Thoracic aorta (tissue), 2 donors: ENCODE measurements around the gene ST13. TPM values are rescaled to one million over a fixed set of nuclear protein-coding genes. Genes with fewer than 3 reads are reported as not detected.

Experiments
- ATAC-seq: fragments of 150-250 bp; one replicate; pipeline ENCODE4 v1.8.0; 2017; ENCODE audit warnings: low read depth; ENCODE audit not compliant: insufficient number of reproducible peaks, low FRiP score
- DNase-seq: peaks from one replicate; pipeline ENCODE4 v3.0.0-alpha.2; 2020; ENCODE audit warnings: low spot score
- H3K27ac ChIP-seq, 2 donors: fragments of 200-600 bp; sonication (generic); 1 replicate in 1 of 2; 2 replicates in 1 of 2; pipeline ENCODE4 v1.5.1; 2016; ENCODE audit warnings: mild to moderate bottlenecking in 2 of 2, moderate library complexity in 2 of 2
- H3K27me3 ChIP-seq: fragments of 200-600 bp; sonication (generic); replicated peaks from 2 replicates; pipeline ENCODE4 v1.6.0; 2016; ENCODE audit warnings: mild to moderate bottlenecking; ENCODE audit not compliant: insufficient read depth
- H3K36me3 ChIP-seq: fragments of 200-600 bp; sonication (generic); one replicate; pipeline ENCODE4 v1.5.1; 2016
- H3K4me1 ChIP-seq, 2 donors: fragments of 200-600 bp; sonication (generic); 1 replicate in 1 of 2; 2 replicates in 1 of 2; pipeline versions ENCODE4 v1.5.1 to v1.6.0; 2016; ENCODE audit warnings: low read depth in 2 of 2, mild to moderate bottlenecking in 1 of 2; ENCODE audit not compliant: control insufficient read depth in 1 of 2
- H3K4me3 ChIP-seq: fragments of 200-600 bp; sonication (generic); 2 replicates; pipeline ENCODE4 v1.5.1; 2016; ENCODE audit warnings: mild to moderate bottlenecking
- H3K9me3 ChIP-seq: fragments of 200-600 bp; sonication (generic); 2 replicates; pipeline ENCODE4 v1.5.1; 2016
- total RNA-seq, 2 donors: library from RNA; depleted of rRNA; stranded (reverse); fragments of >200 nt; gene quantifications; one replicate each; pipeline versions ENCODE4 v1.1.0 to v1.2.3, GENCODE V29; 2016
- TF ChIP-seq, protein P1 (sequence below): fragments of 200-600 bp; sonication (generic); IDR thresholded peaks from one replicate; pipeline ENCODE4 v1.5.1; 2019; ENCODE audit warnings: antibody characterized with exemption

The ST13 gene
- total RNA-seq, 2 donors from 2014 or later = 105 to 107 TPM

DNA sequence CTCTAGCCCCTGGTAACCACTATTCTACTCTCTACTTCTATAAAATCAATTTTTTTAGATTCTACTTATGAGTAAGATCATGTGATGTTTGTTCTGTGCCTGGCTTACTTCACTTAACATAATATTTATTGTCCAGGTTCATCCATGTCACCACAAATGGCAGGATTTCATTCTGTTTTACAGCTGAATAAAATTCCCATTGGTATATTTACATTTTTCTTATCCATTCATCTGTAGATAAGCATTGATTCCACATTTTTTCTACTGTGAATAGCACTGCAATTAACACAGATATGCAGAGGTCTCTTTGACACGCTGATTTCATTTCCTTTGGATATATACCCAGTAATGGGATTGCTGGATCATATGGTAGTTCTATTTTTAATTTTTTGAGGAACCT is 53.1 kb downstream of the ST13 start:
- H3K4me1 ChIP-seq = no peaks in the 10 kb centered on the region
- no peaks in the 10 kb centered on the region for H3K36me3 ChIP-seq
- H3K27ac ChIP-seq = no peak overlapping the region
- DNase-seq = no peak
- TF ChIP-seq, protein P1, sequence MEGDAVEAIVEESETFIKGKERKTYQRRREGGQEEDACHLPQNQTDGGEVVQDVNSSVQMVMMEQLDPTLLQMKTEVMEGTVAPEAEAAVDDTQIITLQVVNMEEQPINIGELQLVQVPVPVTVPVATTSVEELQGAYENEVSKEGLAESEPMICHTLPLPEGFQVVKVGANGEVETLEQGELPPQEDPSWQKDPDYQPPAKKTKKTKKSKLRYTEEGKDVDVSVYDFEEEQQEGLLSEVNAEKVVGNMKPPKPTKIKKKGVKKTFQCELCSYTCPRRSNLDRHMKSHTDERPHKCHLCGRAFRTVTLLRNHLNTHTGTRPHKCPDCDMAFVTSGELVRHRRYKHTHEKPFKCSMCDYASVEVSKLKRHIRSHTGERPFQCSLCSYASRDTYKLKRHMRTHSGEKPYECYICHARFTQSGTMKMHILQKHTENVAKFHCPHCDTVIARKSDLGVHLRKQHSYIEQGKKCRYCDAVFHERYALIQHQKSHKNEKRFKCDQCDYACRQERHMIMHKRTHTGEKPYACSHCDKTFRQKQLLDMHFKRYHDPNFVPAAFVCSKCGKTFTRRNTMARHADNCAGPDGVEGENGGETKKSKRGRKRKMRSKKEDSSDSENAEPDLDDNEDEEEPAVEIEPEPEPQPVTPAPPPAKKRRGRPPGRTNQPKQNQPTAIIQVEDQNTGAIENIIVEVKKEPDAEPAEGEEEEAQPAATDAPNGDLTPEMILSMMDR = no peak
- no peaks in the 10 kb centered on the region for H3K9me3 ChIP-seq
- no peaks in the 10 kb centered on the region for H3K27me3 ChIP-seq
- no peak for ATAC-seq
- no peak overlapping the region for H3K4me3 ChIP-seq

DNA sequence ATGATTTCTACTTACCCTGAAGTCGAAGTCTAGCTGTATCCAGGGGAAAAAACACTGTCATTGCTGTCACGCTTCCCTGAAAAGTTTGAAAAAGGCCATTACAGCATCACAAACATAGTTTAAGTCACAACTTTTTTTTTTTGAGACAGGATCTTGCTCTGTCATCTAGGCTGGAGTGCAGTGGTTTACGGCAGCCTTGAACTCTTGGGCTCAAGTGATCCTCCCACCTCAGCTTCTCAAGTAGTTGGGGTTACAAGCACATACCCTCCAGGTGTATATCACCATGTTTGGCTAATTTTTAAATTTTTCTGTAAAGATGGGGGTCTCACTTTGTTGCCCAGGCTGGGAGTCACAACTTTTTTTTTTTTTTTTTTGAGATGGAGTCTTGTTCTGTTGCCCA is 57.4 kb downstream of the ST13 start:
- Histone ChIP-seq H3K27ac (no peak overlapping the region), H3K4me3 (no peak overlapping the region), H3K36me3 (no peaks in the 10 kb centered on the region), H3K27me3 (no peaks in the 10 kb centered on the region), H3K9me3 (no peaks in the 10 kb centered on the region), H3K4me1 (no peaks in the 10 kb centered on the region)
- TF ChIP-seq, protein P1 = no peak
- ATAC-seq (no peak), DNase-seq (no peak)

DNA sequence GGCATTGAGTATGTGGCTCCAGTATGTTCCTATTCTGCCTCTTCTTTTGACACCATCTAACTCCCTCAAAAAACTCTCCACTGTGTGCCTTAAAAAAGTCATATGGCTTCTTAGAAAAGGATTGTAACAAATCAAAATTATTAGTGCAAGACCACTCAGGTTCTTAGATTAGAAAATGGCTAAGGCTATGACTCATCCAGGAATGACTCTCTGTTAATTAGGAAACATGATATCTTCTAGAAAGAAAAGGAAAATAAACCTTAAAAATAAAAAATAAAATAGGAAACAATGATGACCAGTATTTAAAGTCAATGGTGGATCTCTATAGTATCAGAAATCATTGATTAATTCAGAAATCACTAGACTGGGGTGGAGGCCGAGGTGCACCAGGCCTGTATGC is 59.0 kb downstream of the ST13 start:
- TF ChIP-seq, protein P1 = no peak
- Histone ChIP-seq H3K4me1 (no peaks in the 10 kb centered on the region), H3K36me3 (no peaks in the 10 kb centered on the region), H3K4me3 (no peak overlapping the region), H3K9me3 (no peaks in the 10 kb centered on the region), H3K27ac (no peak overlapping the region), H3K27me3 (no peaks in the 10 kb centered on the region)
- no peak for ATAC-seq
- DNase-seq = no peak

DNA sequence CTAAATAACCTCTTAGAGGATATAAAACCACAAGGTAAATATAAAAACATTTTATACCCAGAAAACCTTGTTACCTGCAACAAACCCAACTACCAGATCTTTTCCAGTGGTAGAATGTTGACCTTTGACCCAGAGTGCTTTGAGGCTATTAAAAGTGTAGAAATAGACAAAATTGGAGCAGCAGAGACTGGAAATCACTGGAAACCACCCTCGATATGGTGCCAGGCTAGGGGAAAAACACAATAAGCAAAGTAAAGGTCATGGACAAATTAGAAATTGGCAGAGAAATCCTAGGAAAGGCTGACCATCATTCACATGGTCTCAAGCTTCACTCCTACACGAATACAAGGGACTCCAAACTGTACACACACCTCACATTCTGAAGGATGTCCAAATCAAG is 64.0 kb downstream of the ST13 start:
- Histone ChIP-seq H3K36me3 (no peaks in the 10 kb centered on the region), H3K9me3 (no peaks in the 10 kb centered on the region), H3K4me3 (no peak overlapping the region), H3K27me3 (no peaks in the 10 kb centered on the region), H3K4me1 (no peaks in the 10 kb centered on the region), H3K27ac (no peak overlapping the region)
- no peak for ATAC-seq
- TF ChIP-seq, protein P1 = no peak
- DNase-seq = no peak

DNA sequence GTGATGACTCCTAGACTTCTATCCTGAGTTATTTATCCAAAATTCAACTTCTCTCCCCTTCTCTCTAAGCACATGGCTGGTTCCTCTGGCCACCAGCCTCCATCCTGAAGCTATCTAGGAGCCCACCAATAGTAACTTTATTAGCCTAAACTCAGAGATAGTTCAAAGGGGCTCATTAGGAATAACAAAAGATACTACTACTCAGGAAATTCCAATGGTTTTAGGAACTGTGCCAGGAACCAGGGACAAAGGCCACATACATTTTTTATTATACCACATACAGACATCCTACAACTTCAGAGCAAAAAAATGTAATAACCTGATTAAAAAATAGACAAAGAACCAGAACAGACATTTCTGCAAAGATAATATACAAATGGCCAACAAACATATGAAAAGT is 65.2 kb downstream of the ST13 start:
- Histone ChIP-seq H3K27ac (no peak overlapping the region), H3K4me1 (no peaks in the 10 kb centered on the region), H3K9me3 (no peaks in the 10 kb centered on the region), H3K36me3 (no peaks in the 10 kb centered on the region), H3K27me3 (no peaks in the 10 kb centered on the region), H3K4me3 (no peak overlapping the region)
- ATAC-seq (no peak), DNase-seq (no peak)
- TF ChIP-seq, protein P1 = no peak
